Fibroblast of upper back skin (primary cell): ENCODE results near the gene DHX40.
A peak's percentile ranks its signal among the peaks of the same experiment; 100 is the strongest.
"Not testable (repeated sequence)": the region's sequence is repeated elsewhere in the genome, so short reads cannot be mapped to it uniquely, and the experiment has no call there.

Source experiments
- DNase-seq: peaks from one replicate; pipeline ENCODE4 v3.0.0-alpha.2; 2013

DHX40 gene

GRCh38 chr17:59565171-59565958, at the start of gene DHX40:
Gene DHX40 (plus strand): TSS chr17:59565610. CDS start chr17:59565672, 62 bp downstream.
- DNase-seq, result peak; percentile 95

GRCh38 chr17:59516451-59516850, 49.0 kb upstream of the DHX40 start:
- DNase-seq, result no peak

- no peak for DNase-seq
Observed at GRCh38 chr17:59519132-59519531, 46.3 kb upstream of the DHX40 start.

GRCh38 chr17:59520251-59520650, 45.2 kb upstream of the DHX40 start:
- DNase-seq, result no peak

- DNase-seq, result peak; percentile 53
Observed at GRCh38 chr17:59521465-59522126, 43.8 kb upstream of the DHX40 start.

- not testable (repeated sequence) for DNase-seq
Observed at GRCh38 chr17:59524930-59525329, 40.5 kb upstream of the DHX40 start.

GRCh38 chr17:59525668-59526067, 39.7 kb upstream of the DHX40 start:
- no peak for DNase-seq

- DNase-seq, result no peak
Observed at GRCh38 chr17:59526451-59526850, 39.0 kb upstream of the DHX40 start.

- DNase-seq, result no peak
Observed at GRCh38 chr17:59527325-59527917, 38.0 kb upstream of the DHX40 start.

GRCh38 chr17:59527931-59528330, 37.5 kb upstream of the DHX40 start:
- DNase-seq, result no peak

GRCh38 chr17:59530531-59530930, 34.9 kb upstream of the DHX40 start:
- DNase-seq, result no peak

GRCh38 chr17:59533694-59534093, 31.7 kb upstream of the DHX40 start:
- DNase-seq, result no peak

GRCh38 chr17:59534583-59534982, 30.8 kb upstream of the DHX40 start:
- no peak for DNase-seq

- DNase-seq, result no peak
Observed at GRCh38 chr17:59538195-59538909, 27.1 kb upstream of the DHX40 start.

- no peak for DNase-seq
Observed at GRCh38 chr17:59542960-59543635, 22.3 kb upstream of the DHX40 start.

GRCh38 chr17:59545942-59546341, 19.5 kb upstream of the DHX40 start:
- no peak for DNase-seq

GRCh38 chr17:59547131-59547915, 18.1 kb upstream of the DHX40 start:
- DNase-seq, result peak; percentile 9

GRCh38 chr17:59548985-59549384, 16.4 kb upstream of the DHX40 start:
- not testable (repeated sequence) for DNase-seq

GRCh38 chr17:59550703-59551102, 14.7 kb upstream of the DHX40 start:
- no peak for DNase-seq

GRCh38 chr17:59558039-59558438, 7.4 kb upstream of the DHX40 start:
- no peak for DNase-seq

- DNase-seq, result peak; percentile 2
Observed at GRCh38 chr17:59558953-59559352, 6.5 kb upstream of the DHX40 start.

GRCh38 chr17:59561042-59561441, 4.4 kb upstream of the DHX40 start:
- peak; percentile 7 for DNase-seq
